OCI-LY1 (cell line): ENCODE measurements around the gene KANK4.
"Not testable (repeated sequence)": the region's sequence is repeated elsewhere in the genome, so short reads cannot be mapped to it uniquely, and the experiment has no call there.

Source experiments
- CTCF ChIP-seq: fragments of 200-600 bp; sonication (generic), shearing (Covaris generic); IDR thresholded peaks from 2 replicates; pipeline ENCODE4 v1.5.1; 2017; ENCODE audit warnings: mild to moderate bottlenecking, antibody characterized with exemption, low read length, moderate library complexity, mixed read lengths
- EZH2 ChIP-seq: fragments of 200-600 bp; sonication (generic), shearing (Covaris generic); IDR thresholded peaks from 2 replicates; pipeline ENCODE4 v1.8.0; 2017; ENCODE audit warnings: borderline replicate concordance, mixed run types, mild to moderate bottlenecking, antibody characterized with exemption, low read length, moderate library complexity, mixed read lengths

GRCh38 chr1:62239652-62240403 lies 79.4 kb downstream of the KANK4 start:
- TF ChIP-seq EZH2, CTCF: not testable (repeated sequence)
